NOMO-1 (cell line): ENCODE results near the gene TBC1D22B.
"Not testable (repeated sequence)": the region's sequence is repeated elsewhere in the genome, so short reads cannot be mapped to it uniquely, and the experiment has no call there.

Experiments used
- DNase-seq, 2 experiments: peaks; one replicate each; lab custom pipeline; 2025; ENCODE audit not compliant: unreplicated experiment in 2 of 2; lab: John Stamatoyannopoulos, UW

The TBC1D22B gene

DNA sequence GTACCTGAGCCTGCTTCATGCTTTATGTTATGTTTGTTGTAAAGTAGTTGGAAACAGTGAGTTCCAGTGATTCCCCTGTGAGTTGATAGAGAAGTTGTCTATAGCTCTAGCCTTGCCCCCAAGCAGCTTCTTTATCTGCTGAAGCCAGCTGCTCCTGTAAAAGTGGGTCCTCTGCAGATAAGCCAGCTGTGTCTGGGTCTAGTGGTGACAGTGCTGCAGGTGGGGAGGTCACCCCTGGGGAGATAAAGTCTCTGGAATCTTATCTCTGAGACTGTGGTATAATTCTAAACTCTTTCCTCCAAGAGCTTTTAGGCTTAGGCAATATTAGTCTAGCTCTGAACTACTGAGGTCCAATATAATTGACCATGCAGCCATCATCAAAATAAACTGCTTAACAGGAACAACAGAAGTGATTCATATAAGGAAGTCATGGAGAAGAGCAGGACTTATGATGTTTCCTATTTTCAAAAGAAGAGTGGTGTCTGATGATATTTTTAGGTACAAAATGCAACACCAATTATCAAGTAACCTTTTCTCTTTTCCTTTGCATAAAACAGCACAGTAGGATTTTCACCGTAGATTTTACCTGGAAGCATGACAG, 44.6 kb downstream of the TBC1D22B start:
- peak in 1 of 2 experiments; percentile 48 for DNase-seq

- no peak for DNase-seq
Observed at GRCh38 chr6:37303091-37303660, 45.6 kb downstream of the TBC1D22B start.

DNA sequence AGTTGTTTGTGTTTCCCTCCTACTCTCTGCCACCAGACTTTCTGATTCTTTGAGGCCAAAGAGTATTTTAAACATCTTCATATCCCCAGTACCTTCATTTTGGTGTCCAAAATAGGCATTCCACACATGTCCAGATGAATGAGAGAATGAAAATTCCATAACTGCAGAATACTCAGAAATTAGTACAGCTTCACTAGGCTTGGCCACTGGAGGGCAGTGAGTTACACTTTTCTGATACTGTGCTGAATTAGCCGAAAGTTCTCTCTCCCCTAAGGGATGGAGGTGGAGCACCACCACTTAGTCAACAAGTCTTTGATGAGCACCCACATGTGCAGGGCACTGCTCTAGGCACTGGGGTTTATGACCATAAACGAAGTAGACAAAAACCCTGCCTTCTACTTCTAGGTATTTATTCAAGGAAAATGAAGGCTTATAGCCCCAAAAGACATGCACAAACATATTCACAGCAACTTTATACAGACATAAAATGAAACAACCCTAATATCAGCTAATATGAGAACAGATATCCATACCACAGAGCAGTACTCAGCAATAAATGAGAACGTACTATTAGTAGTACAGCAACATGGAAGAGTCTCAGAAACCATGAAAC, 46.4 kb downstream of the TBC1D22B start:
- no peak for DNase-seq

GRCh38 chr6:37304766-37305165, 47.2 kb downstream of the TBC1D22B start:
- DNase-seq, result no peak

GRCh38 chr6:37305841-37306425, 48.4 kb downstream of the TBC1D22B start:
- no peak for DNase-seq

- no peak for DNase-seq
Observed at GRCh38 chr6:37306624-37307222, 49.2 kb downstream of the TBC1D22B start.

- DNase-seq, result not testable (repeated sequence)
Observed at GRCh38 chr6:37307484-37307883, 49.9 kb downstream of the TBC1D22B start.

GRCh38 chr6:37308069-37308815, 50.7 kb downstream of the TBC1D22B start:
- no peak for DNase-seq

GRCh38 chr6:37309046-37309445, 51.5 kb downstream of the TBC1D22B start:
- no peak for DNase-seq

GRCh38 chr6:37309692-37310091, 52.1 kb downstream of the TBC1D22B start:
- DNase-seq, result no peak

GRCh38 chr6:37310966-37311365, 53.4 kb downstream of the TBC1D22B start:
- DNase-seq, result no peak

DNA sequence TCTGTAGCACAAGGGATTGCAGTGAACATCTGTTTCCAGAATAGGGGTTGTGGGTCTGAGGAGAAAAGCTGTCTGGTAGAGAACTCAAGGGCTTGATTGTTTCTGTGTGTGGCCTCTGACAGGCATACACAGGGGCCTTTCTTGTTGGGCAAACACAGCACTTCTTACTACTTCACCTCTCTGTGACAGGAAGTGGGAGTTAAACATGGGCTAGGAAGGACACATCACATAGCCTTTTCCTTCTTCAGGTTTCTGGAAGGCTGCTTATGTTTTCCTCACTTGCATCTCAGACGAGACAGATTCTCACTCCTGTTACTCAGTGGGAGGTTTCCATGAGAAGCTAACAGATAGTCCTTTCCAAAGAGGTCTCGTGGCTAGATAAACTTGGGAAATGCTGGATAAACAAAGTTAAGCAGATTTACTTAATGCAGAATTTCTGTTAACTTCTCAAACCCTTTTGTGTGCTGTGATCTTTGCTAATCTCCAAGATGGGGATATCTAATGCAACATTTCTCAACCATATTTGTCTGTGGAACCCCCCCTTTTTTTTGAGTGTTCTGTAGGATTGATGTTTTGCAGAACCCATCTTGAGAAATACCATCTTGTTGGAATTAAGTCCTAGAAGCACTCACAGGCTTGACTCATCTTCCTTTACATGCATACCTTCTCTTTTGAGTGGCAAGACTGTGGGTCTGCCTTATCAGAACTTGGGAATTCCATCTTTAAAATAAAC, 54.3 kb downstream of the TBC1D22B start:
- DNase-seq, result no peak

GRCh38 chr6:37313723-37314486, 56.3 kb downstream of the TBC1D22B start:
- no peak for DNase-seq

- DNase-seq, result peak; percentile 31 to 39
Observed at GRCh38 chr6:37314487-37315156, 57.0 kb downstream of the TBC1D22B start.

DNA sequence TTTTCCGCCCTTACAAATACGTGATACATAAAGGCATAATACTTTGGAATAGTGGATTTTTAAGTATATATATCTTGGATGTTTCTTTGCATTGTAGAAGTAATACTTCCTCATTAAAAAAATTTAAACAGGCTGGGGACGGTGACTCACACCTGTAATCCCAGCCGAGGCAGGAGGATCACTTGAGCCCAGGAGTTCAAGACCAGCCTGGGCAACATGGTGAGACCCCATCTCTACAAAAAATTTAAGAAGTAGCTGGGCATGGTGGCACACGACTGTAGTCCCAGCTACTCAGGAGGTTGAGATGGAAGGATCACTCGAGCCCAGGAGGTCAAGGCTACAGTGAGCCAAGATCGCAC, 57.6 kb downstream of the TBC1D22B start:
- no peak for DNase-seq

- DNase-seq, result no peak
Observed at GRCh38 chr6:37316071-37316470, 58.5 kb downstream of the TBC1D22B start.

GRCh38 chr6:37317312-37318038, 59.9 kb downstream of the TBC1D22B start:
- DNase-seq, result no peak

- DNase-seq, result no peak
Observed at GRCh38 chr6:37319156-37319555, 61.6 kb downstream of the TBC1D22B start.
